Measurements from ENCODE around the gene GLP2R. TPM values are rescaled to one million over a fixed set of nuclear protein-coding genes. Genes with fewer than 3 reads are reported as not detected.

GLP2R gene
- total RNA-seq, 4 donors from 2014 or later = 7.2 to 17.2 (median 12.2) TPM

DNA sequence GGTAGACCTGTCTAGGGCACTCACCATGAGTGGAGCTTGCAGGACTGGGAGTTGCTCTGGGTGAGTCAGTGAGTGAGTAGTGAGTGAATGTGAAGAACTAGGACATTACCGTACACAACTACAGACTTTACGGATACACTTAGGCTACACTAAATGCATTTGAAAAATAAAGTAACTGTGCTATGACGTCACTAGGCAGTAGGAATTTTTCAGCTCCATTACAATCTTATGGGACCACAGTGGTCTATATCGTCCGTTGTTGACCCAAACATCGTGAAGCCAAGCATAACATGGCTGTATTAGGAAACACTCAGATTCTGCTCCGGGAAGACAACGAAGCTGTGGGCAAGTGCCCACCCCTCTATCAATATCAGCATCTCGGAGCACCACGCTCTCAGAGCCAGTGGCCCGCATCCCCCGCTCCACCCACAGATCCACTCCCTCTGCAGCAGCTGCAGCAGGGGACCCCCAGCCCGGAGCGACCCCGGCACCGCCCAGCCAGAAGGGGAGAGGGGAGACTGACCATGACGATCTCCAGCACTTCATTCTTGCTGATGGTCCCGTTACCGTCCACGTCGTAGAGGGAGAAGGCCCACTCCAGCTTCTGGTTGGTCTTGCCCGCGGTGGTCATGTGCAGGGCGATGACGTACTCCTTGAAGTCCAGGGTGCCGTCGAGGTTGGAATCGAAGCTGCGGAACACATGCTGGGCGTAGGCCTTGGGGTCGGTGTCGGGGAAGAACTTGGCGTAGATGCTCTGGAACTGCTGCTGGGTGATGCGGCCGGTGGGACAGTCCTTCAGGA is 78.8 kb downstream of the GLP2R start:
- 91 to 96% methylated on average over 6 to 35 of the region's 35 CpGs for WGBS, 2 donors (ENCODE audit: low coverage in 1 of 2)
- no peak overlapping the region for H3K27ac ChIP-seq
- no peak overlapping the region for H3K4me3 ChIP-seq

DNA sequence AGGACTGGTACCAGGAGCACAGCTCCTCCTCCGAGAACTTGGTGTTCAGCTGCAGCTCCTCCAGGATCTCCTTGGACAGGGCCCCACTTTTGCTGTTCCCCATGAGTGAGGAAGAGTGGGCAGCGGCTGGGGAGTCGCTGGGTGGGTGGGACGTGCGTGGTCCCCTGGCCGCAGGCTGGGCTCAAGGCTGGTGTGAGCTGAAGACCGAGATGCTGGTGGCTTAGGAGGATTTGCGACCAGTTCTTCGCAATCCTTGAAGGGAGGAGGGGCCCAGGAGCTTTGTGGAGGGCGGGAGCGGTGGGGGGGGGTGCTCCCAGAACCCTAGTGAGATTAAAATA is 79.3 kb downstream of the GLP2R start, which contains the start of gene RCVRN:
Gene RCVRN (minus strand): TSS at position 194 of the 338 bp plus-strand sequence. CDS start 91 bp downstream, at position 103.
- intact Hi-C loops (cut with DNase I; ENCODE audit: low total_unique reads) = no loop called here
- no peaks in the 10 kb centered on the region for H3K9me3 ChIP-seq
- no peak within 1 kb of the TSS for H3K27ac ChIP-seq
- H3K27me3 ChIP-seq = no peaks in the 10 kb centered on the region
- in situ Hi-C loops (cut with MboI; ENCODE audit: low pct_ligation_motif_present in 1 of 4, low pct_unique_long_range_greater_than_20kb in 1 of 4, low sequenced_read_pairs in 3 of 4) = loop anchor here in 1 of 4 donors (25.0 kb wide), 1 partner anchor 707 kb away; no protein-coding TSS in a partner anchor
- TF ChIP-seq, protein P1, sequence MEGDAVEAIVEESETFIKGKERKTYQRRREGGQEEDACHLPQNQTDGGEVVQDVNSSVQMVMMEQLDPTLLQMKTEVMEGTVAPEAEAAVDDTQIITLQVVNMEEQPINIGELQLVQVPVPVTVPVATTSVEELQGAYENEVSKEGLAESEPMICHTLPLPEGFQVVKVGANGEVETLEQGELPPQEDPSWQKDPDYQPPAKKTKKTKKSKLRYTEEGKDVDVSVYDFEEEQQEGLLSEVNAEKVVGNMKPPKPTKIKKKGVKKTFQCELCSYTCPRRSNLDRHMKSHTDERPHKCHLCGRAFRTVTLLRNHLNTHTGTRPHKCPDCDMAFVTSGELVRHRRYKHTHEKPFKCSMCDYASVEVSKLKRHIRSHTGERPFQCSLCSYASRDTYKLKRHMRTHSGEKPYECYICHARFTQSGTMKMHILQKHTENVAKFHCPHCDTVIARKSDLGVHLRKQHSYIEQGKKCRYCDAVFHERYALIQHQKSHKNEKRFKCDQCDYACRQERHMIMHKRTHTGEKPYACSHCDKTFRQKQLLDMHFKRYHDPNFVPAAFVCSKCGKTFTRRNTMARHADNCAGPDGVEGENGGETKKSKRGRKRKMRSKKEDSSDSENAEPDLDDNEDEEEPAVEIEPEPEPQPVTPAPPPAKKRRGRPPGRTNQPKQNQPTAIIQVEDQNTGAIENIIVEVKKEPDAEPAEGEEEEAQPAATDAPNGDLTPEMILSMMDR (IDR thresholded peaks at IDR 0.05) = no peak
- TF ChIP-seq POLR2A (IDR thresholded peaks at IDR 0.05) (no peak), POLR2AphosphoS5 (IDR thresholded peaks at IDR 0.05) (no peak), EP300 (IDR thresholded peaks at IDR 0.05; ENCODE audit: low read depth) (no peak)
- no peak for DNase-seq
- H3K4me1 ChIP-seq = peaks cover 0 to 3% (median 0%) of the 10 kb centered on the region in 4 donors
- H3K4me3 ChIP-seq = no peak within 1 kb of the TSS
- no peaks in the 10 kb centered on the region for H3K36me3 ChIP-seq
- 90% methylated on average over 10 of the region's 11 CpGs; no CpG with 5 or more reads in 1 of the 2 donors for WGBS, 2 donors (ENCODE audit: low coverage in 1 of 2)

More for the DNA sequence above, 78.8 kb downstream of the GLP2R start:
- Histone ChIP-seq H3K9me3 (no peaks in the 10 kb centered on the region), H3K4me1 (peaks cover 0 to 3% (median 0%) of the 10 kb centered on the region in 4 donors), H3K36me3 (no peaks in the 10 kb centered on the region), H3K27me3 (no peaks in the 10 kb centered on the region)
- in situ Hi-C loops (cut with MboI; ENCODE audit: low pct_ligation_motif_present in 1 of 4, low pct_unique_long_range_greater_than_20kb in 1 of 4, low sequenced_read_pairs in 3 of 4) = loop anchor here in 1 of 4 donors (25.0 kb wide), 1 partner anchor 708 kb away; no protein-coding TSS in a partner anchor
- no peak for TF ChIP-seq POLR2AphosphoS5 (IDR thresholded peaks at IDR 0.05)
- no peak for TF ChIP-seq EP300 (IDR thresholded peaks at IDR 0.05; ENCODE audit: low read depth)
- no peak for TF ChIP-seq POLR2A (IDR thresholded peaks at IDR 0.05)
- TF ChIP-seq, protein P1 (IDR thresholded peaks at IDR 0.05) = no peak
- intact Hi-C loops (cut with DNase I; ENCODE audit: low total_unique reads) = no loop called here
- DNase-seq = no peak

GRCh38 chr17:9905902-9906301 is 80.2 kb downstream of the GLP2R start:
- TF ChIP-seq EP300 (IDR thresholded peaks at IDR 0.05; ENCODE audit: low read depth) = no peak
- TF ChIP-seq, protein P1 (IDR thresholded peaks at IDR 0.05) = peak in 4 of 5 experiments; percentile 30 to 47 (median 40)
- Histone ChIP-seq H3K36me3 (no peaks in the 10 kb centered on the region), H3K27ac (no peak overlapping the region), H3K27me3 (no peaks in the 10 kb centered on the region), H3K4me3 (no peak overlapping the region), H3K9me3 (no peaks in the 10 kb centered on the region), H3K4me1 (peaks cover 0 to 3% (median 0%) of the 10 kb centered on the region in 4 donors)
- in situ Hi-C loops (cut with MboI; ENCODE audit: low pct_ligation_motif_present in 1 of 4, low pct_unique_long_range_greater_than_20kb in 1 of 4, low sequenced_read_pairs in 3 of 4) (loop anchor here in 1 of 4 donors (25.0 kb wide), 1 partner anchor 706 kb away; no protein-coding TSS in a partner anchor), intact Hi-C loops (cut with DNase I; ENCODE audit: low total_unique reads) (no loop called here)
- 0 to 28% methylated on average over 1 to 4 of the region's 4 CpGs for WGBS, 2 donors (ENCODE audit: low coverage in 1 of 2)
- DNase-seq = no peak

DNA sequence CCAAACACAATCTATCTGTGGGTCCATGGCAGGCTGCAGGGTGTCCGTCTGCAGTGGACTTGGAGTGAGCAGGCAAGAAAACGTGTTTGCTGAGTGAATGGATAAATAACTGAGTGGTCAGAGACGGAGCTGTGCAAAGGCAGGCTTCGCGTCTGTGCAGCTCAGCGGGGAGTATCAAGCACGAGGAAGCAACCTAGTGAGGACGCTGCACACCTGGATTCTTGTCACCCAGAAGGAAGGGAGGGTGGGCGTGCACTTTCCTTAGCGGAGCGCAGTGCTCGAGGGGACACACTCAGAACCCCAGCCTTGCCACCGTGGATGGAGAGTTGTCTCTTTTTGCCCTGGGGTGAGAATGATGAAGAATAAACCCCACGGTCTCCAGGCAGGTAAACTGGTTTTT is 80.9 kb downstream of the GLP2R start:
- TF ChIP-seq POLR2A (IDR thresholded peaks at IDR 0.05) = no peak
- TF ChIP-seq, protein P1 (IDR thresholded peaks at IDR 0.05) = no peak
- TF ChIP-seq EP300 (IDR thresholded peaks at IDR 0.05; ENCODE audit: low read depth) = no peak
- TF ChIP-seq POLR2AphosphoS5 (IDR thresholded peaks at IDR 0.05) = no peak
- no peak overlapping the region for H3K4me3 ChIP-seq
- no peaks in the 10 kb centered on the region for H3K9me3 ChIP-seq
- 62 to 70% methylated on average over 10 to 14 of the region's 14 CpGs for WGBS, 2 donors (ENCODE audit: low coverage in 1 of 2)
- H3K27me3 ChIP-seq = no peaks in the 10 kb centered on the region
- no peaks in the 10 kb centered on the region for H3K4me1 ChIP-seq
- no peak for DNase-seq
- H3K27ac ChIP-seq = no peak overlapping the region
- in situ Hi-C loops (cut with MboI; ENCODE audit: low pct_ligation_motif_present in 1 of 4, low pct_unique_long_range_greater_than_20kb in 1 of 4, low sequenced_read_pairs in 3 of 4) (loop anchor here in 1 of 4 donors (25.0 kb wide), 1 partner anchor 706 kb away; no protein-coding TSS in a partner anchor), intact Hi-C loops (cut with DNase I; ENCODE audit: low total_unique reads) (no loop called here)
- H3K36me3 ChIP-seq = no peaks in the 10 kb centered on the region
